ENCODE results near the gene ZNF543.
"Not testable (repeated sequence)": the region's sequence is repeated elsewhere in the genome, so short reads cannot be mapped to it uniquely, and the experiment has no call there.

The ZNF543 gene

GRCh38 chr19:57321116-57321515, 844 bp downstream of the ZNF543 start:
- DNase-seq (ENCODE audit: low read depth): no peak

DNA sequence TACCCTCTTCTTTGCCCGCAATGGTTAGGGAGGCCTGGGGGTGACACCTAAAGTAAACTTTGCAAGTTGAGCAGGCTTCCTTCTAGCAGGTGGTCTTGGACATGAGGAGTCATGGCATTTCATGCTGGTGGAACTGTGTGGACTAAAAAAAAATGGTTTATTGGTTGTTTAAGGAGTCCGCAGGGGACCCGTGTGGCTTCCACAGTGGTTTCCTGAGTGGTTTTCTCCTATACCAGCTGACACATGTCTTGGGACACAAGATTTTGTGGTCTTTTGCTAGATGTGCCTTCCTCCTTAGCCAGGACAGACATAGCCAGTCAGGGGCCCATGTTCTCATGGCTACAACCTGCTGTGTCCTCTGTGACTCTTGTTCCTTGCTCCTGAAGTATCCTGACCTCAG, 1.5 kb downstream of the ZNF543 start:
- no peak for DNase-seq (ENCODE audit: low read depth)

- no peak for DNase-seq (ENCODE audit: low read depth)
Observed at GRCh38 chr19:57324992-57325391, 4.7 kb downstream of the ZNF543 start.

GRCh38 chr19:57327993-57328392, 7.7 kb downstream of the ZNF543 start:
- no peak for DNase-seq (ENCODE audit: low read depth)

- no peak for DNase-seq (ENCODE audit: low read depth)
Observed at GRCh38 chr19:57334191-57334590, 13.9 kb downstream of the ZNF543 start.

GRCh38 chr19:57338877-57339276, 18.6 kb downstream of the ZNF543 start:
- DNase-seq (ENCODE audit: low read depth): no peak

DNA sequence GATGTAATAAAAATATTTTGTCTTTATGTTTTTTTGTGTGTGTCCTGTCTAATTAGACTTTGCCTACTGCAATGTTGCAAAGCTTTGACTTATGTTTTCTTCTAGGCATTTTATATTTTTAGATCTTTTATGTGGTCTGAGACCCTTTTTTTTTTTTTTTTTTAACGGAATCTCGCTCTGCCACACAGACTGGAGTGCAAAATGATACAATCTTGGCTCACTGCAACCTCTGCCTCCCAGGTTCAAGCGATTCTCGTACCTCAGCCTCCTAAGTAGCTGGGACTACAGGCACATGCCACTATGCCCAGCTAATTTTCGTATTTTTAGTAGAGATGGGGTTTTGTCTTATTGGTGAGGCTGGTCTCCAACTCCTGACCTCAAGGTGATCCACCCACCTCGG, 22.3 kb downstream of the ZNF543 start:
- no peak for DNase-seq (ENCODE audit: low read depth)

- no peak for DNase-seq (ENCODE audit: low read depth)
Observed at GRCh38 chr19:57348136-57348535, 27.9 kb downstream of the ZNF543 start.

GRCh38 chr19:57350877-57351805, 30.9 kb downstream of the ZNF543 start, which contains the start of gene ZNF304:
TSS of gene ZNF304 (plus strand) at chr19:57351271. CDS start at chr19:57351665, 394 bp downstream.
- DNase-seq (ENCODE audit: low read depth): peak; percentile 68

GRCh38 chr19:57351867-57352266, 31.6 kb downstream of the ZNF543 start:
- DNase-seq (ENCODE audit: low read depth): no peak

DNA sequence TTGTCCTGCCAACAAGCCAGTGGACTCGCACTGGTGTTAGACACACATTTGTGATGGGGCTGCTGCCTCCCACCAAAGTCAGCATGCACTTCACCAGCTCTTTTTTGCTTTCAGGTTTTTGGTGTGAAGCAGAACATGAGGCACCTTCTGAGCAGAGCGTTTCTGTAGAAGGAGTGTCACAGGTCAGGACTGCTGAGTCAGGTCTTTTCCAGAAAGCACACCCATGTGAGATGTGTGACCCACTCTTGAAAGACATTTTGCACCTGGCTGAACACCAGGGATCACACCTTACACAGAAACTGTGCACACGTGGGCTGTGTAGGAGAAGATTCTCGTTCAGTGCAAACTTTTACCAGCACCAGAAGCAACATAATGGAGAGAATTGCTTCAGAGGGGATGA, 35.6 kb downstream of the ZNF543 start:
- no peak for DNase-seq (ENCODE audit: low read depth)

DNA sequence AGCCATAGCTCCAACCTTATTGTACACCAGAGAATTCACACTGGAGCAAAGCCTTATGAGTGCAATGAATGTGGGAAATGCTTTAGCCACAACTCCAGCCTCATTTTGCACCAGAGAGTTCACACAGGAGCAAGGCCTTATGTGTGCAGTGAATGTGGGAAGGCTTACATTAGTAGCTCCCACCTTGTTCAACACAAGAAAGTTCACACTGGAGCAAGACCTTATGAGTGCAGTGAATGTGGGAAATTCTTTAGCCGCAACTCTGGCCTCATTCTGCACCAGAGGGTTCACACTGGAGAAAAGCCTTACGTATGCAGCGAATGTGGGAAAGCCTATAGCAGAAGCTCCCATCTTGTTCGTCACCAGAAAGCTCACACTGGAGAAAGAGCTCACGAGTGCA, 37.1 kb downstream of the ZNF543 start:
- no peak for DNase-seq (ENCODE audit: low read depth)

GRCh38 chr19:57359300-57359699, 39.0 kb downstream of the ZNF543 start:
- DNase-seq (ENCODE audit: low read depth): no peak

DNA sequence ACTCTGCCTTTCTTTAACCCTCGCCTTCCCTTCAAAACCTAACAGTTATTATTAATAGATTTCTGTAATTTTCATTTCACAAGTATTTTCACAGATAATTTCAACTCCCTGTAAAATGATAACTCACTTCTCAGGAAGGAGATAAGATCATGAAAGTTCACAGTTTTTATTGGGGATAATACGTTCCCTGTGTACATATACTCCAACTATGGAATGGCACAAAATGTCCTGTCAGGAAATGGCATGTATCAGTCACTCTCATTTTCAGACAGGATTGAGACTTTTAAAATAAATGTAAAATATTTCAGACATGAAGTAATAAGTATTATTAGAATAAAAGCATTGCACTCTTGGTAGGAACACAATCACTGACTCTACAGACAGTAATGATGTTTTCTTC, 42.1 kb downstream of the ZNF543 start:
- DNase-seq (ENCODE audit: low read depth): no peak

GRCh38 chr19:57362997-57363687, 42.9 kb downstream of the ZNF543 start, which contains the start of the genes TRAPPC2B and ZNF547:
TSS of gene TRAPPC2B (plus strand) at chr19:57363551. CDS start at chr19:57364834, 1,283 bp downstream.
TSS of gene ZNF547 (plus strand) at chr19:57363551. CDS start at chr19:57368556, 5,005 bp downstream.
- DNase-seq (ENCODE audit: low read depth): peak; percentile 95

DNA sequence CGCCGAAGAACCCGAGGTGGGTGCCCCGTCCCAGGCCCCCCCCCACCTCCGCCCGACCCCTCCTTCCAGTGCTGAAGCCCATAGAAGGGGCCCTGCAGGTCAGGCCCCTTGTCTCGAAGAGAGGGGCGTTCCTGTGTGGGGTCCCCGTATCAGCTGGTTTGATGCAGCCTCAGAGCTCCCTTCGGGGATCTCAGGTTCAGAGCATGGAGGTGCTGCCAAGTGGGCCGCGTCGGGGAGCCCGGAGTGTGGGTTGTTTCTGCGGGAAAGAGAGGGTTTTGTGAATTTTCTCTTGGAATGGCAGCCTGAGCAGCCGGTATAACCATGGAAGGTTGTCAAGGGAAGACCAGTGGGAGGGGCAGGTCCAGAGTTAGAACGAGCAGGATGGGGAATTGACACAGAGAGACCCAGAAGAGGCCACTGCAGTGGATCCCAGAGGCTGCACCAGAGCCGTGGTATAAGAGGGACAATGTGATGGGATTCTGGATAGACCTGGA, 43.5 kb downstream of the ZNF543 start:
- DNase-seq (ENCODE audit: low read depth): no peak

DNA sequence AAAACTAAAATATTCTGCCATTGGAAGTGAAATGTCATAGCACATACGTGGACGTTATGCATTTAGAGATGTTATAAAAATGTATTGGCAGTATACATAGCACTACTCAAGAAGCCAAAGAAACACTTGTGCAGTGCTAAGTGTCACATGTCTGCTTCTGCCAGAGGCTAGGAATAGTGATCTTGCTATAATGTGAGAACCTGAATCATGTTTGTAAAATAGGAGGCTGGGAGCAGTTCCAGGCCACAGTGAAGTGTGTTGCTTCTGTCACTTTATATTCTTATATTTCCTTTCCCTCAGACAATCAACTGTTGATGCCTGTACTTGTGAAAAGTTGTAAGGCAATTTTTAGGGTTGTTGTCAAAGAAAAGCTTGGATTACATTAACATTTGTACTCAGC, 46.5 kb downstream of the ZNF543 start:
- DNase-seq (ENCODE audit: low read depth): no peak

- DNase-seq (ENCODE audit: low read depth): no peak
Observed at GRCh38 chr19:57374179-57374578, 53.9 kb downstream of the ZNF543 start.

DNA sequence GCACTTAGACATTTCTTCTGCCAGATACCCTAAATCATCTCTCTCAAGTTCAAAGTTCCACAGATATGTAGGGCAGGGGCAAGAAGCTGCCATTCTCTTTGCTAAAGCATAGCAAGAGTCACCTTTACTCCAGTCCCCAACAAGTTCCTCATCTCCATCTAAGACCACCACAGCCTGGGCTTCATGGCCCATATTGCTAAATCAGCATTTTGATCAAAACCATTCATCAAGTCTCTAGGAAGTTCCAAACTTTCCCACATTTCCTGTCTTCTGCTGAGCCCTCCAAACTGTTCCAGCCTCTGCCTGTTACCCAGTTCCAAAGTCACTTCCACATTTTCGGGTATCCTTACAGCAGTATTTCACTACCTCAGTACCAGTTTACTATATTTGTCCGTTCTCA, 54.4 kb downstream of the ZNF543 start:
- DNase-seq (ENCODE audit: low read depth): not testable (repeated sequence)

DNA sequence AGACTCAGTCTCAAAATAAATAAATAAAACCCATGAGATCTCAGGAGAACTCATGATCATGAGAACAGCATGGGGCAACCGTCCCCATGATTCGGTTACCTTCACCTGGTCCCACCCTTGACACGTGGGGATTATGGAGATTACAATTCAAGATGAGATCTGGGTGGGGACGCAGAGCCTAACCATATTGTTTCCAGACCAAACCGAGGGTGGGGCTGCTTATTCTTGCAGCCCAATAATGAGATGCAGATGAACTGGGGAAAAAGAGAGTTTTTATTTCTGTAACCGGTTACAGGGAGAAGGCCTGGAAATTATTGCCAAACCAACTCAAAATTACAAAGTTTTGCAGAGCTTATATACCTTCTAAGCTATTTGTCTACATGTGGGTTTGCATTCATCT, 55.9 kb downstream of the ZNF543 start:
- DNase-seq (ENCODE audit: low read depth): no peak

- DNase-seq (ENCODE audit: low read depth): no peak
Observed at GRCh38 chr19:57377498-57378146, 57.4 kb downstream of the ZNF543 start.

All from stimulated activated CD8-positive, alpha-beta memory T cell treated with anti-CD3 and anti-CD28 coated beads, Interleukin-15, amount 100 ng/mL, for 1 hour (primary cell).